Keratinocyte (primary cell): Measurements from ENCODE around the gene CPVL. TPM values are rescaled to one million over a fixed set of nuclear protein-coding genes. Genes with fewer than 3 reads are reported as not detected.
"Not testable (repeated sequence)": the region's sequence is repeated elsewhere in the genome, so short reads cannot be mapped to it uniquely, and the experiment has no call there.

Experiments
- DNase-seq: peaks from one replicate; pipeline ENCODE4 v3.0.0-alpha.2; 2011; ENCODE audit warnings: low read depth, missing footprints, low spot score
- FAIRE-seq: peaks from 2 replicates; lab custom pipeline; 2011; peaks lifted over from hg19 to GRCh38; lab: Jason Lieb, UNC
- H2AFZ ChIP-seq: 2 replicates; pipeline ENCODE4 v1.6.0; 2012; ENCODE audit warnings: low read length, control low read depth, inconsistent platforms; ENCODE audit not compliant: control insufficient read depth
- H3K27ac ChIP-seq: 2 replicates; pipeline ENCODE4 v1.5.1; 2011; ENCODE audit warnings: low read length; ENCODE audit not compliant: control insufficient read depth, insufficient read depth
- H3K27me3 ChIP-seq: 3 replicates; pipeline ENCODE4 v1.6.0; 2011; ENCODE audit warnings: low read length; ENCODE audit not compliant: control insufficient read depth, insufficient read depth; ENCODE audit errors: extremely low read depth
- H3K36me3 ChIP-seq, 2 experiments: 2 replicates in 1 of 2; 3 replicates in 1 of 2; pipeline ENCODE4 v1.5.1; 2011; ENCODE audit warnings: low read length in 2 of 2, mild to moderate bottlenecking in 1 of 2; ENCODE audit not compliant: control insufficient read depth in 2 of 2, insufficient read depth in 2 of 2; ENCODE audit errors: extremely low read depth in 1 of 2
- H3K4me1 ChIP-seq: 3 replicates; pipeline ENCODE4 v1.5.1; 2011; ENCODE audit warnings: low read length; ENCODE audit not compliant: control insufficient read depth, insufficient read depth; ENCODE audit errors: extremely low read depth
- H3K4me2 ChIP-seq: 3 replicates; pipeline ENCODE4 v1.6.0; 2011; ENCODE audit warnings: low read depth, low read length; ENCODE audit not compliant: control insufficient read depth, insufficient read depth; ENCODE audit errors: extremely low read depth
- H3K4me3 ChIP-seq, 3 experiments: fragments of 200-600 bp in 1 of 3; sonication (generic) in 1 of 3; 2 replicates in 2 of 3; 3 replicates in 1 of 3; pipeline ENCODE4 v1.5.1; 2011 to 2016; ENCODE audit warnings: low read length in 3 of 3, mild to moderate bottlenecking in 3 of 3, control low read depth in 2 of 3, inconsistent platforms in 1 of 3, low read depth in 1 of 3, mixed read lengths in 1 of 3, mixed run types in 1 of 3, moderate library complexity in 1 of 3; ENCODE audit not compliant: control insufficient read depth in 2 of 3, insufficient read depth in 2 of 3; ENCODE audit errors: extremely low read depth in 1 of 3
- H3K79me2 ChIP-seq: 2 replicates; pipeline ENCODE4 v1.6.0; 2012; ENCODE audit warnings: low read length; ENCODE audit not compliant: control insufficient read depth, insufficient read depth
- H3K9ac ChIP-seq: 3 replicates; pipeline ENCODE4 v1.6.0; 2011; ENCODE audit warnings: low read length; ENCODE audit not compliant: control insufficient read depth, insufficient read depth; ENCODE audit errors: extremely low read depth
- H3K9me1 ChIP-seq: 3 replicates; pipeline ENCODE4 v1.6.0; 2011; ENCODE audit warnings: low read length; ENCODE audit not compliant: control insufficient read depth, insufficient read depth; ENCODE audit errors: extremely low read depth
- H3K9me3 ChIP-seq: 2 replicates; pipeline ENCODE4 v1.5.1; 2012; ENCODE audit warnings: low read depth, low read length; ENCODE audit not compliant: control insufficient read depth
- H4K20me1 ChIP-seq: 3 replicates; pipeline ENCODE4 v1.6.0; 2011; ENCODE audit warnings: low read length; ENCODE audit not compliant: control insufficient read depth, insufficient read depth; ENCODE audit errors: extremely low read depth
- EZH2 ChIP-seq: IDR thresholded peaks from one replicate; pipeline ENCODE4 v1.6.1; 2012; ENCODE audit warnings: inconsistent platforms, mild to moderate bottlenecking, low read length, moderate library complexity
- dilution Hi-C: fragments of 300-500 bp; cut with MboI; formaldehyde crosslinking; loops from one replicate; pipeline ENCODE4 v1.7.0; 2020; ENCODE audit warnings: low sequenced_read_pairs; ENCODE audit not compliant: extremely low pct_ligation_motif_present
- polyA plus RNA-seq, 5 experiments: library from polyadenylated mRNA; depleted of rRNA in 3 of 5; stranded (reverse) in 3 of 5; stranded (forward) in 1 of 5; unstranded in 1 of 5; fragments of >200 nt; gene quantifications; 1 replicate in 1 of 5; 2 replicates in 3 of 5; 3 replicates in 1 of 5; pipeline versions ENCODE4 v1.2.1 to v1.2.3, GENCODE V29; 2011 to 2012; ENCODE audit warnings: missing spikeins in 2 of 5, low read depth in 1 of 5, low replicate concordance in 1 of 5
- TF ChIP-seq, protein P1 (sequence below), 3 experiments: IDR thresholded peaks in 1 of 3; conservative IDR thresholded peaks in 1 of 3; optimal IDR thresholded peaks in 1 of 3; 2 replicates in 2 of 3; 3 replicates in 1 of 3; pipeline versions ENCODE3 to v1.5.1; 2011; ENCODE audit warnings: low read length in 3 of 3, mild to moderate bottlenecking in 3 of 3, moderate library complexity in 2 of 3, control low read depth in 1 of 3, inconsistent platforms in 1 of 3; ENCODE audit not compliant: insufficient read depth in 2 of 3; ENCODE audit errors: extremely low read depth in 1 of 3

Gene CPVL
- polyA plus RNA-seq, 1 donor (not counting 4 experiments of a cell fraction or from before 2014, with no cell fraction given) = 9.8 TPM

DNA sequence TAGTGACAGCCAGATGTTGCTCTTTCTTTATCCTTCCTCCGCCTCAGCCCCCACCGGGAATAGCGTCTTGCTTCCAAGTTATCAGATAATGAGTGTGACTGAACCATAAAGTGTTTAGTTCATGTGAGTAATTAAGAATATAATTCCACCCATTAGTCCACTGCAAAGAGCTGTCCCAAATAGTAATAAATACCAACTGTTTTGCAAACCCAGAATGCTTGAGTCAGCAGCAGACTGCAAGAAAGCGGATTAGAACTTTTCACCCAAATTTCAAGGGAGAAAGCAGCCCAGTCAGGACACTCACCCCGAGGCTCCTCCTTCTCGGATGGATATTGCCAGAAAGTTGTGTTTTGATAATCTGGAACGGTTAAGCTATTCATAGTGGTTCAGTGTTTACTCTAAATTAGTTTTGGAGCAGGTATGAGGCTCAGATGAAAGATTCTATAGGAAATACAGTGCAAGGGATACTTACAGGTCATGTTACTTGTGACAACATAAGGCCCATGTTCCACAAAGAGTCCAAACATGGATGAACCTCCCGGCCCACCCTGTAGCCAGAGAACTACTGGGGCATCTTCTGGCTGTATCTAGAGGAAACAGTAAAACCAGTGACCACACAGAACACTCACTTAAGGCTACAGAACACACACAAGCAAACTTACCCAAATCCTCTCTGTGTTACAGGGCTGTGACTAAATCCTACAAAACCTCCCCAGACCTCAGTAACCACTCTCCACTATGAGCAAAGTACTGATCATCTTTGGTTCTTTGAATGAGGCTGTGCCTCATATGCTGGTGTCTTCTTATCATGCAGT lies 50.5 kb downstream of the CPVL start:
- H3K4me2 ChIP-seq = no peak overlapping the region
- no peaks in the 10 kb centered on the region for H4K20me1 ChIP-seq
- dilution Hi-C loops = no loop called here
- H2AFZ ChIP-seq = no peak overlapping the region
- FAIRE-seq (no peak), DNase-seq (no peak)
- TF ChIP-seq, protein P1, sequence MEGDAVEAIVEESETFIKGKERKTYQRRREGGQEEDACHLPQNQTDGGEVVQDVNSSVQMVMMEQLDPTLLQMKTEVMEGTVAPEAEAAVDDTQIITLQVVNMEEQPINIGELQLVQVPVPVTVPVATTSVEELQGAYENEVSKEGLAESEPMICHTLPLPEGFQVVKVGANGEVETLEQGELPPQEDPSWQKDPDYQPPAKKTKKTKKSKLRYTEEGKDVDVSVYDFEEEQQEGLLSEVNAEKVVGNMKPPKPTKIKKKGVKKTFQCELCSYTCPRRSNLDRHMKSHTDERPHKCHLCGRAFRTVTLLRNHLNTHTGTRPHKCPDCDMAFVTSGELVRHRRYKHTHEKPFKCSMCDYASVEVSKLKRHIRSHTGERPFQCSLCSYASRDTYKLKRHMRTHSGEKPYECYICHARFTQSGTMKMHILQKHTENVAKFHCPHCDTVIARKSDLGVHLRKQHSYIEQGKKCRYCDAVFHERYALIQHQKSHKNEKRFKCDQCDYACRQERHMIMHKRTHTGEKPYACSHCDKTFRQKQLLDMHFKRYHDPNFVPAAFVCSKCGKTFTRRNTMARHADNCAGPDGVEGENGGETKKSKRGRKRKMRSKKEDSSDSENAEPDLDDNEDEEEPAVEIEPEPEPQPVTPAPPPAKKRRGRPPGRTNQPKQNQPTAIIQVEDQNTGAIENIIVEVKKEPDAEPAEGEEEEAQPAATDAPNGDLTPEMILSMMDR (optimal IDR thresholded peaks at IDR 0.05 in 1 of 3, IDR thresholded peaks at IDR 0.05 in 1 of 3, conservative IDR thresholded peaks at IDR 0.05 in 1 of 3; ENCODE audit: extremely low read depth in 1 of 3, insufficient read depth in 2 of 3, low read length in 3 of 3) = no peak
- TF ChIP-seq EZH2 = no peak
- H3K4me3 ChIP-seq = no peak overlapping the region
- H3K36me3 ChIP-seq = no peaks in the 10 kb centered on the region
- H3K9me1 ChIP-seq = no peaks in the 10 kb centered on the region
- H3K9me3 ChIP-seq = no peaks in the 10 kb centered on the region
- H3K27ac ChIP-seq = no peak overlapping the region
- H3K4me1 ChIP-seq = no peaks in the 10 kb centered on the region
- no peaks in the 10 kb centered on the region for H3K79me2 ChIP-seq
- H3K9ac ChIP-seq = no peak overlapping the region
- no peaks in the 10 kb centered on the region for H3K27me3 ChIP-seq

DNA sequence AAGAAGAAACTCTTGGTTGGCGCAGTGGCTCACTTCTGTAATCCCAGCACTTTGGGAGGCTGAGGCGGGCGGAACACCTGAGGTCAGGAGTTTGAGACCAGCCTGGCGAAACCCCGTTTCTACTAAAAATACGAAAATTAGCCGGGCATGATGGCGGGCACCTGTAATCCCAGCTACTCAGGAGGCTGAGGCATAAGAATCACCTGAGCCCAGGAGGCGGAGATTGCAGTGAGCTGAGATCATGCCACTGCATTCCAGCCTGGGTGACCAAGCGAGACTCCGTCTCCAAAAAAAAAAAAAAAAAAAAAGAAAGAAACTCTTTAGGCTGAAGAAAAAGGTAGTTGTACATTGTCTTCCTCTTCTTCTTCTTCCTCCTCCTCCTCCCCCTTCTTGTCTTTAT lies 53.2 kb downstream of the CPVL start:
- DNase-seq, H3K4me2 ChIP-seq, H3K27me3 ChIP-seq, H3K9me1 ChIP-seq, H3K27ac ChIP-seq, H4K20me1 ChIP-seq, H3K4me1 ChIP-seq, H3K9ac ChIP-seq, H3K4me3 ChIP-seq, FAIRE-seq, H2AFZ ChIP-seq, H3K9me3 ChIP-seq, H3K79me2 ChIP-seq, dilution Hi-C loops, H3K36me3 ChIP-seq: not testable (repeated sequence)
